Upper lobe of left lung (tissue), 4 donors: Measurements from ENCODE around the gene TGFB2.

Experiments
- CTCF ChIP-seq, 6 experiments: fragments of 450-650 bp in 4 of 6; fragments of 200-600 bp in 2 of 6; sonication (generic) in 2 of 6; IDR thresholded peaks; one replicate each; pipeline ENCODE4 v1.5.1; 2016 to 2019; ENCODE audit warnings: antibody characterized with exemption in 6 of 6
- EP300 ChIP-seq, 4 donors: sonication (generic); formaldehyde crosslinking; IDR thresholded peaks; one replicate each; pipeline ENCODE4 v1.5.1; 2017; ENCODE audit warnings: antibody characterized with exemption in 4 of 4, control low read depth in 2 of 4
- POLR2A ChIP-seq, 4 donors: fragments of 450-650 bp; IDR thresholded peaks; one replicate each; pipeline ENCODE4 v1.5.1; 2016 to 2017; ENCODE audit warnings: antibody characterized with exemption in 4 of 4, mild to moderate bottlenecking in 2 of 4
- POLR2AphosphoS5 ChIP-seq, 2 donors: sonication (generic); formaldehyde crosslinking; IDR thresholded peaks; one replicate each; pipeline ENCODE4 v1.5.1; 2017; ENCODE audit warnings: antibody characterized with exemption in 2 of 2

GRCh38 chr1:218411101-218411500 is 66.0 kb downstream of the TGFB2 start:
- TF ChIP-seq POLR2A (IDR thresholded peaks at IDR 0.05) (no peak), POLR2AphosphoS5 (IDR thresholded peaks at IDR 0.05) (no peak), CTCF (IDR thresholded peaks at IDR 0.05) (no peak), EP300 (IDR thresholded peaks at IDR 0.05) (no peak)
